Measurements from ENCODE around the gene ENO3. TPM values are rescaled to one million over a fixed set of nuclear protein-coding genes. Genes with fewer than 3 reads are reported as not detected.
A peak's percentile ranks its signal among the peaks of the same experiment; 100 is the strongest.

Gene ENO3
- total and polyA plus RNA-seq, 2 experiments from 2014 or later = 12.1 to 19.6 TPM

DNA sequence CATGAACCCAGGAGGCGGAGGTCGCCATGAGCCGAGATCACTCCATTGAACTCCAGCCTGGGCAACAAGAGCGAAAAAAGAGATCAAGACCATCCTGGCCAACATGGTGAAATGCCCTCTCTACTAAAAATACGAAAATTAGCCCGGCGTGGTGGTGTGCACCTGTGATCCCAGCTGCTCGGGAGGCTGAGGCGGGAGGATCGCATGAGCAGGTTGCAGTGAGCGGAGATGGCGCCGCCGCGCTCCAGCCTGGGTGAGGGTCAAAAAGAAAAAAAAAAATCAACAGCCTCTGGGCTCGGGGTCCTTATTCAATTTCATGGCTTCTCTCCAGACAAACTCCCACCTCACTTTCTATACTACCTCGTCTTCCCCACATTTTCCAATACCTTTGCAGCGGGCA lies 22.0 kb upstream of the ENO3 start (continued):
- TF ChIP-seq, protein P1, sequence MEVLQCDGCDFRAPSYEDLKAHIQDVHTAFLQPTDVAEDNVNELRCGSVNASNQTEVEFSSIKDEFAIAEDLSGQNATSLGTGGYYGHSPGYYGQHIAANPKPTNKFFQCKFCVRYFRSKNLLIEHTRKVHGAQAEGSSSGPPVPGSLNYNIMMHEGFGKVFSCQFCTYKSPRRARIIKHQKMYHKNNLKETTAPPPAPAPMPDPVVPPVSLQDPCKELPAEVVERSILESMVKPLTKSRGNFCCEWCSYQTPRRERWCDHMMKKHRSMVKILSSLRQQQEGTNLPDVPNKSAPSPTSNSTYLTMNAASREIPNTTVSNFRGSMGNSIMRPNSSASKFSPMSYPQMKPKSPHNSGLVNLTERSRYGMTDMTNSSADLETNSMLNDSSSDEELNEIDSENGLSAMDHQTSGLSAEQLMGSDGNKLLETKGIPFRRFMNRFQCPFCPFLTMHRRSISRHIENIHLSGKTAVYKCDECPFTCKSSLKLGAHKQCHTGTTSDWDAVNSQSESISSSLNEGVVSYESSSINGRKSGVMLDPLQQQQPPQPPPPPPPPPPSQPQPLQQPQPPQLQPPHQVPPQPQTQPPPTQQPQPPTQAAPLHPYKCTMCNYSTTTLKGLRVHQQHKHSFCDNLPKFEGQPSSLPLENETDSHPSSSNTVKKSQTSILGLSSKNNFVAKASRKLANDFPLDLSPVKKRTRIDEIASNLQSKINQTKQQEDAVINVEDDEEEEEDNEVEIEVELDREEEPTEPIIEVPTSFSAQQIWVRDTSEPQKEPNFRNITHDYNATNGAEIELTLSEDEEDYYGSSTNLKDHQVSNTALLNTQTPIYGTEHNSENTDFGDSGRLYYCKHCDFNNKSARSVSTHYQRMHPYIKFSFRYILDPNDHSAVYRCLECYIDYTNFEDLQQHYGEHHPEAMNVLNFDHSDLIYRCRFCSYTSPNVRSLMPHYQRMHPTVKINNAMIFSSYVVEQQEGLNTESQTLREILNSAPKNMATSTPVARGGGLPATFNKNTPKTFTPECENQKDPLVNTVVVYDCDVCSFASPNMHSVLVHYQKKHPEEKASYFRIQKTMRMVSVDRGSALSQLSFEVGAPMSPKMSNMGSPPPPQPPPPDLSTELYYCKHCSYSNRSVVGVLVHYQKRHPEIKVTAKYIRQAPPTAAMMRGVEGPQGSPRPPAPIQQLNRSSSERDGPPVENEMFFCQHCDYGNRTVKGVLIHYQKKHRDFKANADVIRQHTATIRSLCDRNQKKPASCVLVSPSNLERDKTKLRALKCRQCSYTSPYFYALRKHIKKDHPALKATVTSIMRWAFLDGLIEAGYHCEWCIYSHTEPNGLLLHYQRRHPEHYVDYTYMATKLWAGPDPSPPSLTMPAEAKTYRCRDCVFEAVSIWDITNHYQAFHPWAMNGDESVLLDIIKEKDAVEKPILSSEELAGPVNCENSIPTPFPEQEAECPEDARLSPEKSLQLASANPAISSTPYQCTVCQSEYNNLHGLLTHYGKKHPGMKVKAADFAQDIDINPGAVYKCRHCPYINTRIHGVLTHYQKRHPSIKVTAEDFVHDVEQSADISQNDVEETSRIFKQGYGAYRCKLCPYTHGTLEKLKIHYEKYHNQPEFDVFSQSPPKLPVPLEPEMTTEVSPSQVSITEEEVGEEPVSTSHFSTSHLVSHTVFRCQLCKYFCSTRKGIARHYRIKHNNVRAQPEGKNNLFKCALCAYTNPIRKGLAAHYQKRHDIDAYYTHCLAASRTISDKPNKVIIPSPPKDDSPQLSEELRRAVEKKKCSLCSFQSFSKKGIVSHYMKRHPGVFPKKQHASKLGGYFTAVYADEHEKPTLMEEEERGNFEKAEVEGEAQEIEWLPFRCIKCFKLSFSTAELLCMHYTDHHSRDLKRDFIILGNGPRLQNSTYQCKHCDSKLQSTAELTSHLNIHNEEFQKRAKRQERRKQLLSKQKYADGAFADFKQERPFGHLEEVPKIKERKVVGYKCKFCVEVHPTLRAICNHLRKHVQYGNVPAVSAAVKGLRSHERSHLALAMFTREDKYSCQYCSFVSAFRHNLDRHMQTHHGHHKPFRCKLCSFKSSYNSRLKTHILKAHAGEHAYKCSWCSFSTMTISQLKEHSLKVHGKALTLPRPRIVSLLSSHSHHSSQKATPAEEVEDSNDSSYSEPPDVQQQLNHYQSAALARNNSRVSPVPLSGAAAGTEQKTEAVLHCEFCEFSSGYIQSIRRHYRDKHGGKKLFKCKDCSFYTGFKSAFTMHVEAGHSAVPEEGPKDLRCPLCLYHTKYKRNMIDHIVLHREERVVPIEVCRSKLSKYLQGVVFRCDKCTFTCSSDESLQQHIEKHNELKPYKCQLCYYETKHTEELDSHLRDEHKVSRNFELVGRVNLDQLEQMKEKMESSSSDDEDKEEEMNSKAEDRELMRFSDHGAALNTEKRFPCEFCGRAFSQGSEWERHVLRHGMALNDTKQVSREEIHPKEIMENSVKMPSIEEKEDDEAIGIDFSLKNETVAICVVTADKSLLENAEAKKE (CRISPR knock-in tag; IDR thresholded peaks at IDR 0.05) = no peak
- TF ChIP-seq NANOG (IDR thresholded peaks at IDR 0.05; ENCODE audit: borderline replicate concordance) (no peak), ZNF331 (CRISPR knock-in tag; IDR thresholded peaks at IDR 0.05; ENCODE audit: low read depth) (no peak), JUNB (IDR thresholded peaks at IDR 0.05; ENCODE audit: unreplicated experiment) (no peak)

DNA sequence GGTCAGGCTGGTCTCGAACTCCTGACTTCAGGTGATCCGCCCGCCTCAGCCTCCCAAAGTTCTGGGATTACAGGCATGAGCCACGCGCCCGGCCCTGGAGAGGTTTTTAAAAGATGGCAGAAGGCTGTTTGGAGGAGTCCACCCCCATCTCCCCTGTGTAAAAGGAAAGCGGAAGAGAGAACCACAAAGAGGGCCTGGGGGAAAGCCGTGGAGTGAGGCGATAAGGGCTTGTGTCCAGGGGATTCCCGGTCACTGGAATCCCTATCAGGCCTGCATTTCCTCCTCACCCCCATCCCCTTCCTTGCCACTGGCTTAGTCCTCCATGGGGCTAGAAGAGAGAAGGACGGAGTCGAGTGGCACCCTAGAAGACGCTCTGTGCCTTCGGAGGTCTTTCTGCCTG lies 19.0 kb upstream of the ENO3 start, which contains the start of gene GP1BA:
GP1BA (plus strand) TSS at position 315 of the 400 bp plus-strand sequence. CDS start 328 bp downstream, outside the sequence.
- H4K20me1 ChIP-seq (replicated peaks; ENCODE audit: insufficient read depth) = no peaks in the 10 kb centered on the region
- H3K79me2 ChIP-seq (replicated peaks; ENCODE audit: insufficient read depth) = no peaks in the 10 kb centered on the region
- no peak for ATAC-seq
- H3K9me2 ChIP-seq (ENCODE audit: insufficient read depth) = no peaks in the 10 kb centered on the region
- peaks cover 31% of the 10 kb centered on the region for H3K36me3 Mint-ChIP-seq (ENCODE audit: low read depth)
- peaks cover 8% of the 10 kb centered on the region for H3K27me3 Mint-ChIP-seq (ENCODE audit: insufficient read depth, low read depth, poor library complexity)
- no peak within 1 kb of the TSS; the same call in 2 of the 3 replicates for H3K4me3 Mint-ChIP-seq
- H3K27ac Mint-ChIP-seq = 0 out of 2 replicates have a peak within 1 kb of the TSS, but pooled peaks have one; percentile 41
- no peak within 1 kb of the TSS for H3K4me2 ChIP-seq
- H3K9me3 Mint-ChIP-seq = no peaks in the 10 kb centered on the region
- H3K27ac ChIP-seq (ENCODE audit: low read depth) = no peak within 1 kb of the TSS
- H2AFZ ChIP-seq = no peak within 1 kb of the TSS
- H3K4me3 ChIP-seq = no peak within 1 kb of the TSS
- no peaks in the 10 kb centered on the region for H3K4me1 ChIP-seq (ENCODE audit: insufficient read depth)
- peaks cover 15% of the 10 kb centered on the region for H3K4me1 Mint-ChIP-seq
- no peaks in the 10 kb centered on the region for H3K36me3 ChIP-seq (ENCODE audit: insufficient read depth)
- DNase-seq (ENCODE audit: low spot score) = no peak
- H3K27me3 ChIP-seq (ENCODE audit: insufficient read depth) = no peaks in the 10 kb centered on the region
- TF ChIP-seq, protein P2, sequence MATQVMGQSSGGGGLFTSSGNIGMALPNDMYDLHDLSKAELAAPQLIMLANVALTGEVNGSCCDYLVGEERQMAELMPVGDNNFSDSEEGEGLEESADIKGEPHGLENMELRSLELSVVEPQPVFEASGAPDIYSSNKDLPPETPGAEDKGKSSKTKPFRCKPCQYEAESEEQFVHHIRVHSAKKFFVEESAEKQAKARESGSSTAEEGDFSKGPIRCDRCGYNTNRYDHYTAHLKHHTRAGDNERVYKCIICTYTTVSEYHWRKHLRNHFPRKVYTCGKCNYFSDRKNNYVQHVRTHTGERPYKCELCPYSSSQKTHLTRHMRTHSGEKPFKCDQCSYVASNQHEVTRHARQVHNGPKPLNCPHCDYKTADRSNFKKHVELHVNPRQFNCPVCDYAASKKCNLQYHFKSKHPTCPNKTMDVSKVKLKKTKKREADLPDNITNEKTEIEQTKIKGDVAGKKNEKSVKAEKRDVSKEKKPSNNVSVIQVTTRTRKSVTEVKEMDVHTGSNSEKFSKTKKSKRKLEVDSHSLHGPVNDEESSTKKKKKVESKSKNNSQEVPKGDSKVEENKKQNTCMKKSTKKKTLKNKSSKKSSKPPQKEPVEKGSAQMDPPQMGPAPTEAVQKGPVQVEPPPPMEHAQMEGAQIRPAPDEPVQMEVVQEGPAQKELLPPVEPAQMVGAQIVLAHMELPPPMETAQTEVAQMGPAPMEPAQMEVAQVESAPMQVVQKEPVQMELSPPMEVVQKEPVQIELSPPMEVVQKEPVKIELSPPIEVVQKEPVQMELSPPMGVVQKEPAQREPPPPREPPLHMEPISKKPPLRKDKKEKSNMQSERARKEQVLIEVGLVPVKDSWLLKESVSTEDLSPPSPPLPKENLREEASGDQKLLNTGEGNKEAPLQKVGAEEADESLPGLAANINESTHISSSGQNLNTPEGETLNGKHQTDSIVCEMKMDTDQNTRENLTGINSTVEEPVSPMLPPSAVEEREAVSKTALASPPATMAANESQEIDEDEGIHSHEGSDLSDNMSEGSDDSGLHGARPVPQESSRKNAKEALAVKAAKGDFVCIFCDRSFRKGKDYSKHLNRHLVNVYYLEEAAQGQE (IDR thresholded peaks at IDR 0.05; ENCODE audit: unreplicated experiment) = no peak
- TF ChIP-seq NANOG (IDR thresholded peaks at IDR 0.05; ENCODE audit: borderline replicate concordance) (no peak), EZH2phosphoT487 (IDR thresholded peaks at IDR 0.05; ENCODE audit: unreplicated experiment) (no peak), ZNF331 (CRISPR knock-in tag; IDR thresholded peaks at IDR 0.05; ENCODE audit: low read depth) (no peak)
- TF ChIP-seq, protein P3, sequence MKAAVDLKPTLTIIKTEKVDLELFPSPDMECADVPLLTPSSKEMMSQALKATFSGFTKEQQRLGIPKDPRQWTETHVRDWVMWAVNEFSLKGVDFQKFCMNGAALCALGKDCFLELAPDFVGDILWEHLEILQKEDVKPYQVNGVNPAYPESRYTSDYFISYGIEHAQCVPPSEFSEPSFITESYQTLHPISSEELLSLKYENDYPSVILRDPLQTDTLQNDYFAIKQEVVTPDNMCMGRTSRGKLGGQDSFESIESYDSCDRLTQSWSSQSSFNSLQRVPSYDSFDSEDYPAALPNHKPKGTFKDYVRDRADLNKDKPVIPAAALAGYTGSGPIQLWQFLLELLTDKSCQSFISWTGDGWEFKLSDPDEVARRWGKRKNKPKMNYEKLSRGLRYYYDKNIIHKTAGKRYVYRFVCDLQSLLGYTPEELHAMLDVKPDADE (IDR thresholded peaks at IDR 0.05) = no peak
- H3F3A ChIP-seq (replicated peaks; ENCODE audit: low read depth) = peaks cover 7% of the 10 kb centered on the region; the same call in 1 of the 2 replicates
